Heart left ventricle (tissue), 16 donors: ENCODE data around the gene L3HYPDH. TPM values are rescaled to one million over a fixed set of nuclear protein-coding genes. Genes with fewer than 3 reads are reported as not detected.
A peak's percentile ranks its signal among the peaks of the same experiment; 100 is the strongest.

Source experiments
- ATAC-seq, 4 donors: fragments of 200-7000 bp; cut with Tn5 transposase; one replicate each; pipeline ENCODE4 v1.9.1; 2020 to 2022; ENCODE audit warnings: moderate library complexity in 4 of 4, mild to moderate bottlenecking in 3 of 4, moderate number of reproducible peaks in 1 of 4
- DNase-seq, 5 donors: peaks; one replicate each; pipeline ENCODE4 v3.0.0-alpha.2; 2020
- H3K27ac ChIP-seq, 12 donors: fragments of 200-600 bp; sonication (generic) in 4 of 12; one replicate each; pipeline versions ENCODE4 v1.5.0 to v1.8.0; 2016 to 2022; ENCODE audit warnings: mild to moderate bottlenecking in 2 of 12
- H3K27me3 ChIP-seq, 9 donors: fragments of 200-600 bp; sonication (generic) in 2 of 9; one replicate each; pipeline versions ENCODE4 v1.5.1 to v1.8.0; 2016 to 2022; ENCODE audit warnings: mild to moderate bottlenecking in 3 of 9
- H3K36me3 ChIP-seq, 9 donors: fragments of 200-600 bp; sonication (generic) in 2 of 9; one replicate each; pipeline versions ENCODE4 v1.5.0 to v1.8.0; 2018 to 2022; ENCODE audit warnings: mild to moderate bottlenecking in 2 of 9
- H3K4me1 ChIP-seq, 12 donors: fragments of 200-600 bp; sonication (generic) in 4 of 12; one replicate each; pipeline versions ENCODE4 v1.5.0 to v1.8.0; 2016 to 2022; ENCODE audit warnings: mild to moderate bottlenecking in 3 of 12
- H3K4me3 ChIP-seq, 12 donors: fragments of 200-600 bp; sonication (generic) in 4 of 12; one replicate each; pipeline versions ENCODE4 v1.5.0 to v1.8.0; 2017 to 2022; ENCODE audit warnings: mild to moderate bottlenecking in 9 of 12, moderate library complexity in 4 of 12
- H3K9me3 ChIP-seq, 12 donors: fragments of 200-600 bp; sonication (generic) in 4 of 12; one replicate each; pipeline versions ENCODE4 v1.5.0 to v1.8.0; 2016 to 2022; ENCODE audit warnings: mild to moderate bottlenecking in 1 of 12
- CTCF ChIP-seq, 12 donors: fragments of 200-600 bp; sonication (generic) in 4 of 12; IDR thresholded peaks; one replicate each; pipeline versions ENCODE4 v1.5.0 to v1.8.0; 2018 to 2022; ENCODE audit warnings: antibody characterized with exemption in 12 of 12, mild to moderate bottlenecking in 5 of 12
- POLR2A ChIP-seq, 2 donors: fragments of 450-650 bp; IDR thresholded peaks; one replicate each; pipeline ENCODE4 v1.6.1; 2017; ENCODE audit warnings: antibody characterized with exemption in 2 of 2, mild to moderate bottlenecking in 2 of 2, moderate library complexity in 2 of 2
- WGBS, 4 donors: extraction: QIAGEN DNeasy Blood & Tissue Kit in 2 of 4; methylation state at CpG; one replicate each; pipeline versions ENCODE4 v1.1.5 to v1.1.7; 2013 to 2018; 5-methylcytosine and 5-hydroxymethylcytosine counted together
- intact Hi-C, 10 donors: fragments of 100-400 bp; cut with DNase I; formaldehyde crosslinking; loops; one replicate each; pipeline versions ENCODE4 v1.11.1 to v1.14.2; 2022
- polyA plus RNA-seq, 2 donors: library from polyadenylated mRNA; stranded (reverse); fragments of 200-250 nt; gene quantifications; one replicate each; pipeline ENCODE4 v1.2.3, GENCODE V29; 2013
- total RNA-seq, 9 donors: library from RNA; depleted of rRNA in 2 of 9; stranded (reverse); fragments of >200 nt in 2 of 9; fragmentation: NEBNext Ultra II Directional in 3 of 9; extraction: Animal tissue kit (Norgen Biotek cat#: 25700) in 3 of 9; gene quantifications; one replicate each; pipeline versions ENCODE4 v1.1.0 to v1.2.4, GENCODE V29; 2016 to 2023
- donor health status: ischemic (EF 13 %, LVEDD 7.1; RV severe dilation, severe dysfunction).
- donor health status: healthy with polysubstance abuse.
- donor health status: DM: no; HTN: yes; CAD: no.
- donor health status: DM: no; HTN: no; CAD: no.
- donor health status: ischemic (EF 25% LVEDD 6.9; RV normal size, moderate dysfunction).
- donor health status: ischemic (EF 25% LVEDD 5.7; RV mildly dilated, moderate dysfunction).
- donor health status: healthy.
- donor health status: DM: yes; HTN: yes; CAD: no.
- donor health status: ischemic (EF 35%, LVEDD 5.7; RV mildly dilated, moderate dysfunction).
- donor health status: nonischemic (EF 11% LVEDD 7.7; RV severe dilation, severe dysfunction).
- donor health status: DM: yes; HTN: yes; CAD: no.
- donor health status: PGD.
- donor health status: ischemic (EF 29% LVEDD 5.4; RV normal size, mild dysfunction).
- donor health status: nonischemic (EF 23%, LVEDD 6.1; RV moderate dilation, normal function).

The L3HYPDH gene
- total and polyA plus RNA-seq, 11 donors: 7.4 to 18.9 (median 14.1) TPM

DNA sequence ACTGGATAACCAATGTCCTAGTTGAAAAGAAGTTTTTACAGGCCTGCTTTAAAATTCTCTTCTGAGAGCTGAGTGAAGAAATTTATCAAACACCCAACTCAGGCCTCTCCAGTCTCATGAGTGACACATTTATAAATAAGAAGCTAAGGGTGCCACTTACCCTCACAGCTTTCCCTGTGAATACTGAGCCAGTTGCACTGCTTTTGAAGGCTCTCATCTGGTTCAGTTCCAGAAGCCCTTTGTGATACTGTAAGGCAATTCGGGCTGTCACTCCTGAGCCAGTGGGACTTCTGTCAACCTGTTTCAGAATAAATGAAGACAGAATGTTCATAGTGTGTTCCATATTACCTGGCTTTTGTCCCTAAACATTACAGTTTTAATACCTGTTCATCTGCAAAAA is 8.5 kb downstream of the L3HYPDH start:
- no peak for TF ChIP-seq CTCF (IDR thresholded peaks at IDR 0.05)
- TF ChIP-seq POLR2A (IDR thresholded peaks at IDR 0.05): no peak
- no peak for DNase-seq
- peak in 3 of 4 donors; percentile 49 to 79 (median 61) for ATAC-seq
- no peaks in the 10 kb centered on the region for H3K27me3 ChIP-seq
- no peak overlapping the region for H3K27ac ChIP-seq
- WGBS, 4 donors: 51 to 75% (median 58%) methylated on average over 1 of the region's 1 CpG
- no peaks in the 10 kb centered on the region for H3K9me3 ChIP-seq
- H3K4me1 ChIP-seq: peaks cover 0 to 18% (median 7%) of the 10 kb centered on the region in 12 donors
- peaks cover 0 to 84% (median 72%) of the 10 kb centered on the region in 9 donors for H3K36me3 ChIP-seq
- intact Hi-C loops: no loop called here
- no peak overlapping the region for H3K4me3 ChIP-seq

DNA sequence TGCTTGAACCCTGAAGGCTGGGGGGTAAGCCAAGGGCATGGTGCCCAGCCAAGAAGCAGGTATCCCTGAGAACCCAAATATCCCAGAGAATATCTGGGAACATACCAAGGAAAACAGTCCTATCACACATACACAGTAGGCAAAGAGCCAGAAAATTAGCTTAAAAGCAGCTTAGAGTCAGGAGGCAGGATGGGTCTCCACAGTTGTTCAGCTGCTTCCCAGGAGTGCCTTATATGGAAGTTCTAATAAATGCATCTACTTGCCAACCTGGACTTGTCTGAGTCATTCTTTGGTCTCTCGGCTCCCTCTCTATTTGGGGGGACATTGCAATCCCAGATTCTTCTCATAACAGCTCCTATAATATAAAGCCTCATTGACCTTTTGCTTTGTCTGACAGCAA is 10.0 kb downstream of the L3HYPDH start:
- H3K4me3 ChIP-seq: no peak overlapping the region
- no peaks in the 10 kb centered on the region for H3K9me3 ChIP-seq
- no peak for TF ChIP-seq POLR2A (IDR thresholded peaks at IDR 0.05)
- TF ChIP-seq CTCF (IDR thresholded peaks at IDR 0.05): no peak
- 27 to 65% (median 39%) methylated on average over 1 of the region's 1 CpG for WGBS, 4 donors
- H3K4me1 ChIP-seq: peaks cover 0 to 9% (median 0%) of the 10 kb centered on the region in 12 donors
- intact Hi-C loops: no loop called here
- DNase-seq: no peak
- no peaks in the 10 kb centered on the region for H3K27me3 ChIP-seq
- peaks cover 0 to 88% (median 81%) of the 10 kb centered on the region in 9 donors for H3K36me3 ChIP-seq
- peak overlapping the region in 1 of 12 donors; percentile 1 for H3K27ac ChIP-seq
- ATAC-seq: no peak

DNA sequence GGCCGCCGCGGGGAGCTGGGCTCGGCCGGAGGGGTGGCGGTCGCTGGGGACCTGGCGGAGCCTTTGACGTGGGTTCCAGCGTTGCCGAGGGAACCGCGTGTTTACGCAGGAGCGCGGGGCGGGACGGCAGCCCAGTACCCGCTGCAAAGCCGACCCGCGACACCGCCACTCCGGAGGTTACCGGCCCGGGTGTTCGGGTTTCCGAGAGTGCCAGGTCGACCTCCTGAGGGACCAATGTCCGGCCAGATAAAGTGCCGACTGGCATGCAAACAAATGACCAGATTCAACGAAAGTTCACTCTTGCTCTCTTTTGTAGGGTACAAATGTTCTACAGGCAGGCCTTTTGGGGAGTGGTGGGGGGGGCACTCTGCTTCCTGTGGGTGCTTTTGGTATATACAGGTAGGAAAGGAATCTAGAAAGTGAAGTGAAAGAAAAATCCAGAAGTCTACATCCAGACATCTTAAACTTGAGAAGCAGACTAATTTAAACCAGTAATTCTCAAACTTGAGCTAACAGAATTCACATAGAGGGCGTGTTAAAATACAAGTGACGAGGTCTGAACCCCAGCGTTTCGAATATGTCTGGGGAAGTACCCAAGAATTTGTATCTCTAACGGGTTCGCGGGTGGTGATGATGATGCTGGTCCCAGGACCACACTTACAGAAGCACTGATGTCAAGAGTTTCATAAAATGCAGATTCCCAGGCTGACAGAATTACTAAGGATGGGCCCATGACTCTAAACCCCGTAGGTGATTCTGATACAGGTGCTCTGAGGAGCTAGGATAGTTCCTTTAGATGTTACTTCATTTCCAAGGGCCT is 18.7 kb downstream of the L3HYPDH start, which contains the start of gene GPR135:
Gene GPR135 (minus strand): TSS at position 65 of the 820 bp plus-strand sequence. CDS start 154 bp downstream, outside the sequence.
- Histone ChIP-seq H3K36me3 (peaks cover 0 to 25% (median 6%) of the 10 kb centered on the region in 9 donors), H3K9me3 (no peaks in the 10 kb centered on the region), H3K27ac (peak within 1 kb of the TSS in 9 of 12 donors; percentile 31 to 82 (median 58)), H3K4me3 (peak within 1 kb of the TSS; percentile 46 to 75 (median 64)), H3K4me1 (peaks cover 4 to 17% (median 7%) of the 10 kb centered on the region in 12 donors), H3K27me3 (peaks cover 0 to 16% (median 0%) of the 10 kb centered on the region in 9 donors)
- WGBS, 4 donors: 20 to 30% (median 21%) methylated on average over 25 to 40 of the region's 40 CpGs
- peak in 3 of 4 donors; percentile 35 to 72 (median 59) for ATAC-seq
- DNase-seq: peak in 1 of 5 donors; percentile 77
- intact Hi-C loops: no loop called here
- TF ChIP-seq CTCF (IDR thresholded peaks at IDR 0.05): no peak
- TF ChIP-seq POLR2A (IDR thresholded peaks at IDR 0.05): no peak
